Hypothalamus (tissue), 51 donors: ENCODE measurements around the gene VSX1.

Experiments
- DNase-seq, 51 donors: peaks; one replicate each; lab custom pipeline; 2025; lab: John Stamatoyannopoulos, UW

VSX1 gene

GRCh38 chr20:25025986-25026605 is 55.8 kb downstream of the VSX1 start:
- no peak for DNase-seq
